PC-3 (cell line): ENCODE results near the gene MAML3. TPM values are rescaled to one million over a fixed set of nuclear protein-coding genes. Genes with fewer than 3 reads are reported as not detected.

Source experiments
- ATAC-seq: fragments of 200-7000 bp; cut with Tn5 transposase; 2 replicates; pipeline ENCODE4 v1.9.1; 2020; ENCODE audit warnings: mild to moderate bottlenecking, moderate library complexity
- BruUV-seq: library from RNA; stranded (reverse); fragments of 400-500 nt; replicated peaks from 2 replicates; lab custom pipeline; 2021; lab: Mats Ljungman, UMichigan
- CTCF ChIA-PET: fragments of 300-600 bp; sonication (Branson Sonifier 250); formaldehyde crosslinking; loops from one replicate; lab custom pipeline; 2022; ENCODE audit warnings: antibody characterized with exemption; lab: Charles Lee
- POLR2A ChIA-PET: fragments of 300-600 bp; sonication (Branson Sonifier 250); formaldehyde crosslinking; loops from one replicate; lab custom pipeline; 2022; ENCODE audit warnings: antibody characterized with exemption; ENCODE audit not compliant: unreplicated experiment; lab: Charles Lee
- DNase-seq: peaks from one replicate; pipeline ENCODE4 v3.0.0-alpha.2; 2015
- H2AFZ ChIP-seq: fragments of 300-600 bp; sonication (generic); 2 replicates; pipeline ENCODE4 v1.6.0; 2016; ENCODE audit warnings: antibody characterized with exemption, low read length
- H3F3A ChIP-seq: fragments of 300-600 bp; sonication (generic); one replicate; pipeline ENCODE4 v1.6.0; 2017; ENCODE audit warnings: antibody characterized with exemption, low read length, control low read depth, mild to moderate bottlenecking; ENCODE audit not compliant: unreplicated experiment
- H3K27ac ChIP-seq: fragments of 300-600 bp; sonication (generic); 2 replicates; pipeline ENCODE4 v1.5.1; 2016; ENCODE audit warnings: mild to moderate bottlenecking, low read length
- H3K27me3 ChIP-seq: fragments of 300-600 bp; sonication (generic); 2 replicates; pipeline ENCODE4 v1.6.1; 2016; ENCODE audit warnings: low read length, mixed read lengths
- H3K36me3 ChIP-seq: fragments of 300-600 bp; sonication (generic); 2 replicates; pipeline ENCODE4 v1.6.1; 2016; ENCODE audit warnings: low read depth, mixed run types, low read length, mixed read lengths
- H3K4me1 ChIP-seq: fragments of 300-600 bp; sonication (generic); 2 replicates; pipeline ENCODE4 v1.5.1; 2016; ENCODE audit warnings: low read length; ENCODE audit not compliant: insufficient read depth
- H3K4me2 ChIP-seq: fragments of 300-600 bp; sonication (generic); 2 replicates; pipeline ENCODE4 v1.6.0; 2016; ENCODE audit warnings: low read length
- H3K4me3 ChIP-seq: fragments of 300-600 bp; sonication (generic); 2 replicates; pipeline ENCODE4 v1.5.1; 2016; ENCODE audit warnings: mild to moderate bottlenecking, low read length, mixed read lengths
- H3K79me2 ChIP-seq: fragments of 300-600 bp; sonication (generic); 2 replicates; pipeline ENCODE4 v1.6.1; 2017; ENCODE audit warnings: low read length, mixed read lengths
- H3K9ac ChIP-seq: fragments of 300-600 bp; sonication (generic); 2 replicates; pipeline ENCODE4 v1.6.0; 2016; ENCODE audit warnings: mild to moderate bottlenecking, low read length
- H3K9me2 ChIP-seq: fragments of 300-600 bp; sonication (generic); replicated peaks from 2 replicates; pipeline ENCODE4 v1.6.1; 2016; ENCODE audit warnings: mixed run types, low read length, mixed read lengths
- H3K9me3 ChIP-seq: fragments of 300-600 bp; sonication (generic); 2 replicates; pipeline ENCODE4 v1.6.1; 2016; ENCODE audit warnings: low read length, mixed read lengths
- H4K20me1 ChIP-seq: fragments of 300-600 bp; sonication (generic); 2 replicates; pipeline ENCODE4 v1.6.1; 2016; ENCODE audit warnings: low read length, mixed read lengths
- EZH2 ChIP-seq: fragments of 300-600 bp; sonication (generic); IDR thresholded peaks from one replicate; pipeline ENCODE4 v1.6.1; 2017; ENCODE audit warnings: antibody characterized with exemption, mild to moderate bottlenecking, low read length; ENCODE audit not compliant: unreplicated experiment
- EZH2phosphoT487 ChIP-seq: fragments of 300-600 bp; sonication (generic); IDR thresholded peaks from 2 replicates; pipeline ENCODE4 v1.6.1; 2018; ENCODE audit warnings: mild to moderate bottlenecking, antibody characterized with exemption, low read length, borderline replicate concordance
- intact Hi-C: fragments of 100-400 bp; cut with micrococcal nuclease; formaldehyde crosslinking; loops from 2 replicates; pipeline ENCODE4 v1.9.0; 2023
- total RNA-seq: library from RNA; depleted of rRNA; stranded (reverse); fragments of >200 nt; gene quantifications from 2 replicates; pipeline ENCODE4 v1.2.3, GENCODE V29; 2014
- TF ChIP-seq, protein P1 (sequence below): fragments of 300-600 bp; sonication (generic); conservative IDR thresholded peaks from 2 replicates; pipeline ENCODE4 v1.5.1; 2017; ENCODE audit warnings: antibody characterized with exemption, low read depth, mild to moderate bottlenecking, low read length

MAML3 gene
- total RNA-seq, 1 experiment from 2014 or later, result 4.3 TPM

DNA sequence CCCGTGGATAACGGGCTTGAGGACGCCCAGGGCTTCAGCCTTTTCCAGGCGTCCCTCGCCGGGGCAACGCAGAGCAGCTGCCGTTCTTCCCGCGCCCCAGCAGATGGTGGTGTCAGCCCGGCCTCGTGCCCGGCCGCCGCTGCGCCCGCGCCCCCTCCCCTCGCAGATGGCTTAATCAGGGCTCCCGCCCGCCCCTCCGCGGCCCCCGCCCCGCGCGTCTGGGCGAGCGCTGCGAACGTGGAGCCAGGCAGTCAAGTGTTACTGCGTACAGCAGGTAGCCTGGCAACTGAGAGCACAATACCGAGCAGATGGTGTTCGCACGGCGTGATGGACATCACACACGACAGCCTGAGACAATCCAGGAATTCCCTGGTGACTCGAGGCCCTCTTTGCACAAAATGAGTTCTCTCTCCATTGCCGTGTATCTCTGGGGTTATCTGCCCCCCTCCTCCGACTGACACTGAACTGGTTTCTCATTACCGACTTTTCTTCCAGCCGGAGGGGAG lies 419.1 kb downstream of the MAML3 start:
- no peak overlapping the region for H3K9ac ChIP-seq
- CTCF ChIA-PET, result no interaction called here
- peak; percentile 89 for ATAC-seq

DNA sequence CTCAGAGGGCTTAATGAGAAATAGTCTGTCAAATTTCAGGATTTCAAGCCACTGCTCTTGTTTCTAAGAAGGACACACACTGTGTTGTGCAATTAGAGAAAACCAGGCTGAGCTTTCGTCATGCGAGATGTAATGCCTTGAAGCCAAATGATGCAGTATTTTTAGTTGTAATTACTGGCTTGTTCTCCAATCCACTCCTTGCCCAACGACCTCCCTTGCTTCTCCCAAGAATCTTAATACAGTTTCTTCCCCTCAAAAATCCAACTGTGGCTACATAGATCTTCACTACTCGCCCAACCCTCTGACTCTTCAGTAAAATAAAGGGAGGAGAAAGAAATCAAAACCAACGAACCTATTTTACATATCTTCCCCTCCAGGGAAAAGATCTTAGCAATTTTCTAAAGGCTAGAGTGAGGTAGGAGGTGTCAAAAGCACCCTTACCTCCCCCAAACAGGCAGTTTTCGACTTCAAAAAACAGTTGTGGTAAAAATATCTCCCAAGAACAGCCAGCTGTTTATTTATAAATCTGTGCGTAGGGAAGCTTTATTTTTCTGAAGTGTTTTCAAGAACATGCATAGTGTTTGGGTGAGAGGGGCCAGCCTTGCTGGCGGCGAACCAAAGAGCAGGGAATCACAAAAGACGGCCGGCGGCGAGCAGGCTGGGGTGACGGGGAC lies 419.6 kb downstream of the MAML3 start:
- Histone ChIP-seq H3K36me3 (no peaks in the 10 kb centered on the region), H3F3A (no peaks in the 10 kb centered on the region), H3K27ac (no peak overlapping the region), H3K9ac (no peak overlapping the region), H3K79me2 (no peaks in the 10 kb centered on the region), H3K27me3 (no peaks in the 10 kb centered on the region), H3K4me2 (peak overlapping the region; percentile 83), H3K9me3 (no peaks in the 10 kb centered on the region), H2AFZ (peak overlapping the region; percentile 71), H3K4me3 (peak overlapping the region; percentile 60), H4K20me1 (no peaks in the 10 kb centered on the region), H3K9me2 (no peaks in the 10 kb centered on the region), H3K4me1 (peaks cover 3% of the 10 kb centered on the region; the same call in 1 of the 2 replicates)
- ATAC-seq (no peak), DNase-seq (no peak)
- ChIA-PET POLR2A (no interaction called here), CTCF (no interaction called here)
- intact Hi-C loops, result loop anchor here (2.0 to 10.0 kb wide), 5 partner anchors 170 to 690 kb away; partner anchors contain the start of gene CLGN
- BruUV-seq, result no TSS peak
- TF ChIP-seq, protein P1, sequence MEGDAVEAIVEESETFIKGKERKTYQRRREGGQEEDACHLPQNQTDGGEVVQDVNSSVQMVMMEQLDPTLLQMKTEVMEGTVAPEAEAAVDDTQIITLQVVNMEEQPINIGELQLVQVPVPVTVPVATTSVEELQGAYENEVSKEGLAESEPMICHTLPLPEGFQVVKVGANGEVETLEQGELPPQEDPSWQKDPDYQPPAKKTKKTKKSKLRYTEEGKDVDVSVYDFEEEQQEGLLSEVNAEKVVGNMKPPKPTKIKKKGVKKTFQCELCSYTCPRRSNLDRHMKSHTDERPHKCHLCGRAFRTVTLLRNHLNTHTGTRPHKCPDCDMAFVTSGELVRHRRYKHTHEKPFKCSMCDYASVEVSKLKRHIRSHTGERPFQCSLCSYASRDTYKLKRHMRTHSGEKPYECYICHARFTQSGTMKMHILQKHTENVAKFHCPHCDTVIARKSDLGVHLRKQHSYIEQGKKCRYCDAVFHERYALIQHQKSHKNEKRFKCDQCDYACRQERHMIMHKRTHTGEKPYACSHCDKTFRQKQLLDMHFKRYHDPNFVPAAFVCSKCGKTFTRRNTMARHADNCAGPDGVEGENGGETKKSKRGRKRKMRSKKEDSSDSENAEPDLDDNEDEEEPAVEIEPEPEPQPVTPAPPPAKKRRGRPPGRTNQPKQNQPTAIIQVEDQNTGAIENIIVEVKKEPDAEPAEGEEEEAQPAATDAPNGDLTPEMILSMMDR, result no peak
- TF ChIP-seq EZH2 (no peak), EZH2phosphoT487 (no peak)

More for the DNA sequence above, 419.1 kb downstream of the MAML3 start:
- Histone ChIP-seq H3K79me2 (no peaks in the 10 kb centered on the region), H3K9me2 (no peaks in the 10 kb centered on the region), H3K27ac (no peak overlapping the region), H3K9me3 (no peaks in the 10 kb centered on the region), H3K4me2 (peak overlapping the region; percentile 83), H3F3A (no peaks in the 10 kb centered on the region), H3K4me1 (peaks cover 4% of the 10 kb centered on the region; the same call in 1 of the 2 replicates), H4K20me1 (no peaks in the 10 kb centered on the region), H3K36me3 (no peaks in the 10 kb centered on the region), H2AFZ (peak overlapping the region; percentile 71), H3K4me3 (peak overlapping the region; percentile 60), H3K27me3 (no peaks in the 10 kb centered on the region)
- peak; percentile 51 for DNase-seq
- intact Hi-C loops, result loop anchor here (2.0 to 10.0 kb wide), 6 partner anchors 170 to 690 kb away; partner anchors contain the start of gene CLGN
- no TSS peak for BruUV-seq
- POLR2A ChIA-PET, result no interaction called here
- TF ChIP-seq EZH2phosphoT487 (no peak), EZH2 (no peak)
- TF ChIP-seq, protein P1, result peak; percentile 68
